ENCODE measurements around the gene ANXA2. TPM values are rescaled to one million over a fixed set of nuclear protein-coding genes. Genes with fewer than 3 reads are reported as not detected.

Gene ANXA2
- total and polyA plus RNA-seq, 4 donors: 62.7 to 138 (median 107) TPM

GRCh38 chr15:60396958-60397771 lies 621 bp downstream of the ANXA2 start (continued):
- no peak for TF ChIP-seq REST (IDR thresholded peaks at IDR 0.05)

GRCh38 chr15:60396560-60396957 lies 1.2 kb downstream of the ANXA2 start:
- peak overlapping the region; percentile 84 for H3K27ac ChIP-seq (ENCODE audit: low read depth in 1 of 2, low read length in 2 of 2)
- TF ChIP-seq NR2F2 (IDR thresholded peaks at IDR 0.05) (no peak), RXRA (IDR thresholded peaks at IDR 0.05) (no peak), JUND (IDR thresholded peaks at IDR 0.05) (no peak), EGR1 (IDR thresholded peaks at IDR 0.05; ENCODE audit: low read depth in 2 of 2) (no peak), CTCF (IDR thresholded peaks at IDR 0.05; ENCODE audit: low read depth, low read length, missing input control) (no peak), RAD21 (IDR thresholded peaks at IDR 0.05) (no peak)
- H3K9ac ChIP-seq (ENCODE audit: low read depth in 1 of 2, low read length in 2 of 2): peak overlapping the region in 1 of 2 donors; percentile 34
- H3K27me3 ChIP-seq (ENCODE audit: control insufficient read depth in 4 of 4, insufficient read depth in 4 of 4, low read length in 3 of 4): no peaks in the 10 kb centered on the region
- no peaks in the 10 kb centered on the region for H3K9me3 ChIP-seq (ENCODE audit: control insufficient read depth in 4 of 4, low read length in 3 of 4)
- H3K4me3 ChIP-seq (ENCODE audit: low read depth in 1 of 3, low read length in 3 of 3): peak overlapping the region in 2 of 3 donors; percentile 56 to 78
- peaks cover 18 to 46% (median 36%) of the 10 kb centered on the region in 4 donors for H3K4me1 ChIP-seq (ENCODE audit: control insufficient read depth in 4 of 4, insufficient read depth in 4 of 4, low read length in 3 of 4)
- WGBS: 45% methylated on average over 5 of the region's 5 CpGs
- H3K36me3 ChIP-seq (ENCODE audit: control insufficient read depth in 4 of 4, insufficient read depth in 3 of 4, low read depth in 1 of 4, low read length in 3 of 4): no peaks in the 10 kb centered on the region
- no peak for DNase-seq (ENCODE audit: low spot score)

- no peak overlapping the region for H3K9ac ChIP-seq (ENCODE audit: low read depth in 1 of 2, low read length in 2 of 2)
- WGBS: 90% methylated on average over 12 of the region's 12 CpGs
- H3K9me3 ChIP-seq (ENCODE audit: control insufficient read depth in 4 of 4, low read length in 3 of 4): no peaks in the 10 kb centered on the region
- peaks cover 21 to 50% (median 41%) of the 10 kb centered on the region in 4 donors for H3K4me1 ChIP-seq (ENCODE audit: control insufficient read depth in 4 of 4, insufficient read depth in 4 of 4, low read length in 3 of 4)
- peak overlapping the region in 1 of 3 donors; percentile 78 for H3K4me3 ChIP-seq (ENCODE audit: low read depth in 1 of 3, low read length in 3 of 3)
- no peaks in the 10 kb centered on the region for H3K36me3 ChIP-seq (ENCODE audit: control insufficient read depth in 4 of 4, insufficient read depth in 3 of 4, low read depth in 1 of 4, low read length in 3 of 4)
- TF ChIP-seq GABPA (IDR thresholded peaks at IDR 0.05 in 1 of 2, conservative IDR thresholded peaks at IDR 0.05 in 1 of 2): no peak
- TF ChIP-seq FOXA2 (IDR thresholded peaks at IDR 0.05): no peak
- H3K27me3 ChIP-seq (ENCODE audit: control insufficient read depth in 4 of 4, insufficient read depth in 4 of 4, low read length in 3 of 4): no peaks in the 10 kb centered on the region
- peak overlapping the region in 1 of 2 donors; percentile 84 for H3K27ac ChIP-seq (ENCODE audit: low read depth in 1 of 2, low read length in 2 of 2)
- no peak for DNase-seq (ENCODE audit: low spot score)
Measured at GRCh38 chr15:60396100-60396499, 1.7 kb downstream of the ANXA2 start.

Measured in liver (tissue), 9 donors.